ENCODE measurements around the gene RAPGEF2. TPM values are rescaled to one million over a fixed set of nuclear protein-coding genes. Genes with fewer than 3 reads are reported as not detected.
"Not testable (repeated sequence)": the region's sequence is repeated elsewhere in the genome, so short reads cannot be mapped to it uniquely, and the experiment has no call there.

The RAPGEF2 gene
- total and polyA plus RNA-seq, 2 experiments from 2014 or later = 10.2 to 63.1 TPM

DNA sequence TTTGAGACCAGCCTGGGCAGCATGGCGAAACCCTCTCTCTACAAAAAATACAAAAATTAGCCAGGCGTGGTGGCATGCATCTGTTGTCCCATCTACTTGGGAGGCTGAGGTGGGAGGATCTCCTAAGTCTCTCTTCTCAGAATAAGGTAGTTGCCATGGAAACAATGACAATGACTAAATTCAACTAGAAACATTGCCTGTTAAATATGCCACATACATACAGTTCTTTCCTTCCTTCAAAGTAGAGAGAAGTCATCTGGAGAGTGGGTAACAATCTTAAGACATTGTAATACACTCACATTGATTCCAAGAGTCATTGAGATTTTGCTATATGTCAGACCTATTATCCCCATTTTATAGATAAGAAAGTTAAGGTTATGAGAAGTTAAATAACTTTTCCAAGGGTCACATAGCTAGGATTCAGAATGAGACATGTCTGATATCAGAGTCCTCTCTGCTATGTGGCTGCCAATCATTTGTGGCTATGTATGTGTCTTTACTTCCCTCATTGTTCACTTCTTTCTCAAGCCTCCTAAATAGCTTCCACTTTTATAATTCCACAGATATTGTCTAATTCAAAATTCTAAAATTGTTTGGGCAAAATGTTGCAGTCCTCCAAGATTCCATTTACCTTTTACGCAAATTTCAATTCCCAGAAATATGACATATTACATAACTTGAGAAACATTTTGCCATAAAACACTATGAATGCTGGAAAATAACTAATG lies 37.2 kb upstream of the RAPGEF2 start (continued):
- TF ChIP-seq, protein P1, sequence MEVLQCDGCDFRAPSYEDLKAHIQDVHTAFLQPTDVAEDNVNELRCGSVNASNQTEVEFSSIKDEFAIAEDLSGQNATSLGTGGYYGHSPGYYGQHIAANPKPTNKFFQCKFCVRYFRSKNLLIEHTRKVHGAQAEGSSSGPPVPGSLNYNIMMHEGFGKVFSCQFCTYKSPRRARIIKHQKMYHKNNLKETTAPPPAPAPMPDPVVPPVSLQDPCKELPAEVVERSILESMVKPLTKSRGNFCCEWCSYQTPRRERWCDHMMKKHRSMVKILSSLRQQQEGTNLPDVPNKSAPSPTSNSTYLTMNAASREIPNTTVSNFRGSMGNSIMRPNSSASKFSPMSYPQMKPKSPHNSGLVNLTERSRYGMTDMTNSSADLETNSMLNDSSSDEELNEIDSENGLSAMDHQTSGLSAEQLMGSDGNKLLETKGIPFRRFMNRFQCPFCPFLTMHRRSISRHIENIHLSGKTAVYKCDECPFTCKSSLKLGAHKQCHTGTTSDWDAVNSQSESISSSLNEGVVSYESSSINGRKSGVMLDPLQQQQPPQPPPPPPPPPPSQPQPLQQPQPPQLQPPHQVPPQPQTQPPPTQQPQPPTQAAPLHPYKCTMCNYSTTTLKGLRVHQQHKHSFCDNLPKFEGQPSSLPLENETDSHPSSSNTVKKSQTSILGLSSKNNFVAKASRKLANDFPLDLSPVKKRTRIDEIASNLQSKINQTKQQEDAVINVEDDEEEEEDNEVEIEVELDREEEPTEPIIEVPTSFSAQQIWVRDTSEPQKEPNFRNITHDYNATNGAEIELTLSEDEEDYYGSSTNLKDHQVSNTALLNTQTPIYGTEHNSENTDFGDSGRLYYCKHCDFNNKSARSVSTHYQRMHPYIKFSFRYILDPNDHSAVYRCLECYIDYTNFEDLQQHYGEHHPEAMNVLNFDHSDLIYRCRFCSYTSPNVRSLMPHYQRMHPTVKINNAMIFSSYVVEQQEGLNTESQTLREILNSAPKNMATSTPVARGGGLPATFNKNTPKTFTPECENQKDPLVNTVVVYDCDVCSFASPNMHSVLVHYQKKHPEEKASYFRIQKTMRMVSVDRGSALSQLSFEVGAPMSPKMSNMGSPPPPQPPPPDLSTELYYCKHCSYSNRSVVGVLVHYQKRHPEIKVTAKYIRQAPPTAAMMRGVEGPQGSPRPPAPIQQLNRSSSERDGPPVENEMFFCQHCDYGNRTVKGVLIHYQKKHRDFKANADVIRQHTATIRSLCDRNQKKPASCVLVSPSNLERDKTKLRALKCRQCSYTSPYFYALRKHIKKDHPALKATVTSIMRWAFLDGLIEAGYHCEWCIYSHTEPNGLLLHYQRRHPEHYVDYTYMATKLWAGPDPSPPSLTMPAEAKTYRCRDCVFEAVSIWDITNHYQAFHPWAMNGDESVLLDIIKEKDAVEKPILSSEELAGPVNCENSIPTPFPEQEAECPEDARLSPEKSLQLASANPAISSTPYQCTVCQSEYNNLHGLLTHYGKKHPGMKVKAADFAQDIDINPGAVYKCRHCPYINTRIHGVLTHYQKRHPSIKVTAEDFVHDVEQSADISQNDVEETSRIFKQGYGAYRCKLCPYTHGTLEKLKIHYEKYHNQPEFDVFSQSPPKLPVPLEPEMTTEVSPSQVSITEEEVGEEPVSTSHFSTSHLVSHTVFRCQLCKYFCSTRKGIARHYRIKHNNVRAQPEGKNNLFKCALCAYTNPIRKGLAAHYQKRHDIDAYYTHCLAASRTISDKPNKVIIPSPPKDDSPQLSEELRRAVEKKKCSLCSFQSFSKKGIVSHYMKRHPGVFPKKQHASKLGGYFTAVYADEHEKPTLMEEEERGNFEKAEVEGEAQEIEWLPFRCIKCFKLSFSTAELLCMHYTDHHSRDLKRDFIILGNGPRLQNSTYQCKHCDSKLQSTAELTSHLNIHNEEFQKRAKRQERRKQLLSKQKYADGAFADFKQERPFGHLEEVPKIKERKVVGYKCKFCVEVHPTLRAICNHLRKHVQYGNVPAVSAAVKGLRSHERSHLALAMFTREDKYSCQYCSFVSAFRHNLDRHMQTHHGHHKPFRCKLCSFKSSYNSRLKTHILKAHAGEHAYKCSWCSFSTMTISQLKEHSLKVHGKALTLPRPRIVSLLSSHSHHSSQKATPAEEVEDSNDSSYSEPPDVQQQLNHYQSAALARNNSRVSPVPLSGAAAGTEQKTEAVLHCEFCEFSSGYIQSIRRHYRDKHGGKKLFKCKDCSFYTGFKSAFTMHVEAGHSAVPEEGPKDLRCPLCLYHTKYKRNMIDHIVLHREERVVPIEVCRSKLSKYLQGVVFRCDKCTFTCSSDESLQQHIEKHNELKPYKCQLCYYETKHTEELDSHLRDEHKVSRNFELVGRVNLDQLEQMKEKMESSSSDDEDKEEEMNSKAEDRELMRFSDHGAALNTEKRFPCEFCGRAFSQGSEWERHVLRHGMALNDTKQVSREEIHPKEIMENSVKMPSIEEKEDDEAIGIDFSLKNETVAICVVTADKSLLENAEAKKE (CRISPR knock-in tag; IDR thresholded peaks at IDR 0.05) = no peak

DNA sequence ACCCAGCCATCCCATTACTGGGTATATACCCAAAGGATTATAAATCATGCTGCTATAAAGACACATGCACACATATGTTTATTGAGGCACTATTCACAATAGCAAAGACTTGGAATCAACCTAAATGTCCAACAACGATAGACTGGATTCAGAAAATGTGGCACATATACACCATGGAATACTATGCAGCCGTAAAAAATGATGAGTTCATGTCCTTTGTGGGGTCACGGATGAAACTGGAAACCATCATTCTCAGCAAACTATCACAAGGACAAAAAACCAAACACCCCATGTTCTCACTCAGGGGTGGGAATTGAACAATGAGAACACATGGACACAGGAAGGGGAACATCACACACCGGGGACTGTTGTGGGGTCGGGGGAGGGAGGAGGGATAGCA lies 34.7 kb upstream of the RAPGEF2 start:
- not testable (repeated sequence) for H3K36me3 Mint-ChIP-seq (ENCODE audit: low read depth); DNase-seq (ENCODE audit: low spot score); H4K20me1 ChIP-seq (replicated peaks; ENCODE audit: insufficient read depth); H3K36me3 ChIP-seq (ENCODE audit: insufficient read depth); H3K9me2 ChIP-seq (ENCODE audit: insufficient read depth); H3K4me2 ChIP-seq; H3K4me3 Mint-ChIP-seq; H3K4me3 ChIP-seq; H3K27ac ChIP-seq (ENCODE audit: low read depth); ATAC-seq; H2AFZ ChIP-seq; H3K27me3 Mint-ChIP-seq (ENCODE audit: insufficient read depth, low read depth, poor library complexity); H3K27me3 ChIP-seq (ENCODE audit: insufficient read depth); H3K27ac Mint-ChIP-seq; H3K79me2 ChIP-seq (replicated peaks; ENCODE audit: insufficient read depth); H3F3A ChIP-seq (replicated peaks; ENCODE audit: low read depth); H3K9me3 Mint-ChIP-seq
- H3K4me1 ChIP-seq (ENCODE audit: insufficient read depth) = peaks cover 34% of the 10 kb centered on the region
- H3K4me1 Mint-ChIP-seq = peaks cover 22% of the 10 kb centered on the region

- H3K4me3 ChIP-seq = no peak overlapping the region
- H3K79me2 ChIP-seq (replicated peaks; ENCODE audit: insufficient read depth) = no peaks in the 10 kb centered on the region
- Mint-ChIP-seq H3K27ac (no peak overlapping the region), H3K27me3 (ENCODE audit: insufficient read depth, low read depth, poor library complexity) (peaks cover 5% of the 10 kb centered on the region), H3K4me1 (peaks cover 20% of the 10 kb centered on the region), H3K36me3 (ENCODE audit: low read depth) (no peaks in the 10 kb centered on the region), H3K4me3 (no peak overlapping the region), H3K9me3 (no peaks in the 10 kb centered on the region)
- DNase-seq (ENCODE audit: low spot score) (no peak), ATAC-seq (no peak)
- no peaks in the 10 kb centered on the region for H3K36me3 ChIP-seq (ENCODE audit: insufficient read depth)
- H3K9me2 ChIP-seq (ENCODE audit: insufficient read depth) = no peaks in the 10 kb centered on the region; the same call in 1 of the 2 replicates
- no peaks in the 10 kb centered on the region; the same call in 1 of the 2 replicates for H3F3A ChIP-seq (replicated peaks; ENCODE audit: low read depth)
- no peak overlapping the region for H3K27ac ChIP-seq (ENCODE audit: low read depth)
- H3K27me3 ChIP-seq (ENCODE audit: insufficient read depth) = no peaks in the 10 kb centered on the region
- H4K20me1 ChIP-seq (replicated peaks; ENCODE audit: insufficient read depth) = no peaks in the 10 kb centered on the region
- H3K4me1 ChIP-seq (ENCODE audit: insufficient read depth) = peaks cover 32% of the 10 kb centered on the region
- H3K4me2 ChIP-seq = no peak overlapping the region
- no peak overlapping the region for H2AFZ ChIP-seq
- no peak for TF ChIP-seq JUNB (IDR thresholded peaks at IDR 0.05; ENCODE audit: unreplicated experiment)
- TF ChIP-seq, protein P1 (CRISPR knock-in tag; IDR thresholded peaks at IDR 0.05) = no peak
- no peak for TF ChIP-seq EZH2phosphoT487 (IDR thresholded peaks at IDR 0.05; ENCODE audit: unreplicated experiment)
- no peak for TF ChIP-seq POLR2AphosphoS5 (IDR thresholded peaks at IDR 0.05; ENCODE audit: low read depth)
Measured at GRCh38 chr4:159069922-159070321, 33.0 kb upstream of the RAPGEF2 start.
